Colon (tissue), 2 donors: ENCODE results near the gene SLAMF1.
"Not testable (repeated sequence)": the region's sequence is repeated elsewhere in the genome, so short reads cannot be mapped to it uniquely, and the experiment has no call there.

Experiments used
- FAIRE-seq: peaks from 2 replicates; lab custom pipeline; 2012; peaks lifted over from hg19 to GRCh38; lab: Jason Lieb, UNC
- donor health status: control.
- donor health status: control.

SLAMF1 gene

DNA sequence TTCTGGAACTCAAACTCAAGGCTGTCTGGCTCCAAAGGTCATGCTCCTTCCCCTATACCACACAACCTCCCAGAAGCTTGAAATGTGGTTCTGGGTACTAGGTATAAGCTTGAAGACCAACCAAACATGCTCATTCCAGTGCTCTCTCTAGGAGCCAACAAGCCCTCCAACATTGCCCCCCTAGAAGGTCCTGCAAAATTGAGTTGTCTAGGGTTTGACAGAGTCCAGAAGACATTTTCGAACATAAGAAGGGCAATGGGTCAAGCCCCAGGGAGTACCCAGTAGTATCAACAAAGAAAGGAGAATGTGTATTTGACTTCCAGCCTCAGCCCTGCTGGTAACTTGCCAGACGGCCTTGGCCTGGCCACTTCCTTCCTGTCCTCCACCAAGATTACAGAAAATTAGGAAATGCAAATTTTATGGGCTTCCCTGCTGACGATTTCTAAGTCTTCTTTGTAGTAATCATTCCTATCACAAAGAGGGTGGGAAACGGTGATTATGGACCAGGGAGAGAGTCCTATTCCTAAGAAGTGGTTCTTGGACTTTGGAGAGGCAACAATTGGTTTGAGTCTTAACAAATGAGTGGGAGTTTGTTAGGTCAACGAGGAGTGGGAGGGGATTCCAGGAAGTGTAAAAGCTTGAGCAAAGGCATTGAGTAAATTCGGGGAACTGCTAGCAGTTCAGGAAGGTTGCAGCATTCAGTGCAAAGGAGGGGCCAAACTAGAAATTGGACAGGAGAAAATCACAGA, 18.7 kb upstream of the SLAMF1 start:
- no peak for FAIRE-seq

GRCh38 chr1:160664573-160665051, 17.8 kb upstream of the SLAMF1 start:
- no peak for FAIRE-seq

GRCh38 chr1:160662910-160663309, 16.1 kb upstream of the SLAMF1 start:
- FAIRE-seq, result no peak

DNA sequence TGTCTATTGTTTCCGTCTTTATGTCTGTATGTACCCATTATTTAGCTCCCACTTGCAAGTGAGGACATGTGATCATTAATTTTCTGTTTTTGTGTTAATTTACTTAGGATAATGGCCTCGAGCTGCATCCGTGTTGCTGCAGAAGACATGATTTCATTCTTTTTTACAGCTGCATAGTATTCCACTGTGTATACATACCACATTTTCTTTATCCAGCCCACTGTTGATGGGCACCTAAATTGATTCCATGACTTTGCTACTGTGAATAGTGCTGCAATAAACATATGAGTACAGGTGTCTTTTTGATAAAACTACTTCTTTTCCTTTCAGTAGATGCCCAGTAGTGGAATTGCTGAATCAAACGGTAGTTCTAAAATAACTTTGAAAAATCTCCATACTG, 12.7 kb upstream of the SLAMF1 start:
- FAIRE-seq, result no peak

DNA sequence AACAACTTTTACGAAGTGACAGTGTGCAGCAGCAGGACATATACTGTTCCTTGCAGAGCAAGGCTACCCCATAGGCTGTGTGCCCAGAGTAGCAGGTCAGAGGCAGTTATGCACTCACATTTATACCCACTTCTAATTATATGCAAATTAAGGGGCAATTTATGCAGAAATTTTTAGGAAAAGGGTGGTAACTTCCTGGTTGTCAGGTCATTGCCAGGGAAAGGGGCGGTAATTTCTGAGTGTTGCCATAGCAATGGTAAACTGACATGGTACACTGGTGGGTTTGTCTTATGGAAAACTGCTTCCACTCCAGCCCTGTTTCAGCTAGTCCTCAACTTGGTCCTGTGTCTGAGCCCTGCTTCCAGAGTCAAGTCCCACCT, 12.0 kb upstream of the SLAMF1 start:
- FAIRE-seq, result no peak

DNA sequence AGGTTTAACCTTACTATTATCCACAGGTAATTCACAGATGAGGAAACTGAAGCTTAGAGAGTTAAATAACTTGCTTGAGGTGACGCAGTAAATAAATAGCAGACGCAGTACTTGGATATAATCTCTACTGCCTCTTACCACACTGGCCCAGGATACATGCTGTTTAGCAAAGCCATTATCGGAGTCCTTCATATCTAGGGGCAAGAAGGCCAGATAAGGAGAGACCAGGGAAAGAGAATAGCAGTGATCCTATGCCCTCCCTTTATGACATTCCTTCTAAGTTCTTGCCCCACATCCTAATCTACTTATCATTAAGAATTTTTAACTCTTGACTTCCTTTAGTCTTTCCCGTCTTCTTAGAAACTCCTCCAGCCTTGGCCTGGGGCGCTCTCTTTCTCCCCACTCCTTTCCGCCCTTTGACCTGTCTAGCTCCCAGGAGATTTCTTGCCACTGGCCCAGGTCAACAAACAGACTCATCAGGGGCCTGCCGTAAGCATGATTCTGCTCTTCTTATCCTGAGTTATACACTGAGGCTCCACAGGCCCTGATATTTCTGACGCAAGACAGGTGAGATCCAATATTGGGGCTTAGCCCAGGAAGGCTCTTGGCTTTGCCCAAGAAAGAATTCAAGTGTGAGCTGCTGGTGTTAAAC, 11.4 kb upstream of the SLAMF1 start:
- no peak for FAIRE-seq

DNA sequence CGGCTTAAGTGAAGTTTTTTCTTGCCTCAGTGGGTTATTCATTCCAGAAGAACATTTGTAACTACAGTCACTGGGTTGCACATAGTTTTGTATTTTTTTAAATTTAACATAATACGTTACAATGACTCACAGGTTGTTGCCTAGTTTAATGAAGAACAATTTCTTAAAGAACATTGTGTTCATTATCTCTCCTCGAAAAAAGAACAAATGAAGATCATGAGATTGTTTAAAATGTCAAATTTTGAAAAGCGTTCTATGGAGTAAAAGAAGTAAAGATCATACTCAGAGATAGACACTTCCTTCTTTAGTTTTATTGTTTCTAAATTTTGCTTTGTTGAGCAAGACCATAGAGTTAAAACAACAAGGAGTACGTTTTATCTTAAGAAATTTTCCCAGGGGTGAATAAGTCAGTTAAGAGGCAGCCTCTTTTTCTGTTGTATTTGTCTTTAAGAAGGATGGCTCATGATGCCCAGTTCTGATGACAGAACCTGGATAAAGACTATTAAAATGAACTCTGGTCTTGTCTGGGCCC, 10.5 kb upstream of the SLAMF1 start:
- no peak for FAIRE-seq

GRCh38 chr1:160656737-160657136, 9.9 kb upstream of the SLAMF1 start:
- FAIRE-seq, result no peak

DNA sequence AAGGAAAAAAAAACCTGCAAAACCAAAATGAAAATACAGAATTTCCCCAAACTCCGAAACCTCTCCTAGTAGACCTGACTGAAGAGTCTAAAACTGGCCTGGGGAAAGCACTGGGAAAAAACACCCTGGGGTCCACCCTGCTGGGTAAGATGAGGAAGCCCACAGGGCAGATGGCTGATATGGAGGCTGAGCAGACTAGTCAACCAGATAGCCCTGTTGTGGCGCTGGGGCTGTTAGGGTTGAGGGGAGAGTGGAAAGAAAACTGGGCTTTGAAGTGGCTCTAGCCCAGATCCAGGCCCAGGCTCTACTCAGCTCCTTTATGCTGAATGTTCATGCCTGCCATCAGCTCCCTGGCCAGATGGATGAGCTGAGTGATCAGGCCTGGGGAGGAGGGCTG, 6.8 kb upstream of the SLAMF1 start:
- FAIRE-seq, result no peak

DNA sequence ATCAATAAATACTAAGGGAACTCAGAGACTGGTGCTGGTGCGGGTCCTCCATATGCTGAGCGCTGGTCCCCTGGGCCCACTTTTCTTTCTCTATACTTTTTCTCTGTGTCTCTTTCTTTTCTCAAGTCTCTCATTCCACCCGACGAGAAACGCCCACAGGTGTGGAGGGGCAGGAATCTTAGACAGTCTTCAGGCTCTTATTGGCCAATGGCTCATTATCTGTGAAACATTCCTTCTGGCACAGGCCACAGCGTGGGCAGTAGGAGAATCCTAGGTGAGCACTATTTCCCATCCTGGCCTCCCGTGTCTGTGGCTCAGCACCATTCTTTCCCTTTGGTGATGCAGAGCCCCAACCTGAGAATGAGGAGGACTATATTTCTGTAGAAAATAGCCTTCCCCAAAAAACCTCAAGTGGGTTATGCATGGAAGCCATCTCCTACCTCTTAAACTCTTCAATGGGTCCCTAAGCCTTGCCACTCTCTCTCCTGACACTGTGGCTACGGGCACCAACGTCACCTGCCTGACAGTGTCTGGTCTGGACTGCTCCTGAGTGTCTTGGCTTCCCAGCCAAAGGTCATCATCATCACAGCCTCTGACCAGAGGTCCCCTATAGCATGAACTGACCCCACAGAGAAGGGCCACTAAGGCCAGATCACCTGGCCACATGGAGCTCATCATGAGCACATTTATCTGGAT, 6.2 kb upstream of the SLAMF1 start:
- no peak for FAIRE-seq

DNA sequence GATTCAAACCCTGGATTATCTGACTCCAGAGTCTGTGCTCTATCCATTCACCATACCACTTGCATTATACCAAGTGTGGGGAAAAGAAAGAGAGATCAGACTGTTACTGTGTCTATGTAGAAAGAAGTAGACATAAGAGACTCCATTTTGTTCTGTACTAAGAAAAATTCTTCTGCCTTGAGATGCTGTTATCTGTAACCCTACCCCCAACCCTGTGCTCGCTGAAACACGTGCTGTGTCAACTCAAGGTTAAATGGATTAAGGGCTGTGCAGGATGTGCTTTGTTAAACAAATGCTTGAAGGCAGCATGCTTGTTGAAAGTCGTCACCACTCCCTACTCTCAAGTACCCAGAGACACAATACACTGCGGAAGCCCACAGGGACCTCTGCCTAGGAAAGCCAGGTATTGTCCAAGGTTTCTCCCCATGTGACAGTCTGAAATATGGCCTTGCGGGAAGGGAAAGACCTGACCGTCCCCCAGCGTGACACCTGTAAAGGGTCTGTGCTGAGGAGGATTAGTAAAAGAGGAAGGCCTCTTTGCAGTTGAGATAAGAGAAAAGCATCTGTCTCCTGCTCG, 5.3 kb upstream of the SLAMF1 start:
- not testable (repeated sequence) for FAIRE-seq

DNA sequence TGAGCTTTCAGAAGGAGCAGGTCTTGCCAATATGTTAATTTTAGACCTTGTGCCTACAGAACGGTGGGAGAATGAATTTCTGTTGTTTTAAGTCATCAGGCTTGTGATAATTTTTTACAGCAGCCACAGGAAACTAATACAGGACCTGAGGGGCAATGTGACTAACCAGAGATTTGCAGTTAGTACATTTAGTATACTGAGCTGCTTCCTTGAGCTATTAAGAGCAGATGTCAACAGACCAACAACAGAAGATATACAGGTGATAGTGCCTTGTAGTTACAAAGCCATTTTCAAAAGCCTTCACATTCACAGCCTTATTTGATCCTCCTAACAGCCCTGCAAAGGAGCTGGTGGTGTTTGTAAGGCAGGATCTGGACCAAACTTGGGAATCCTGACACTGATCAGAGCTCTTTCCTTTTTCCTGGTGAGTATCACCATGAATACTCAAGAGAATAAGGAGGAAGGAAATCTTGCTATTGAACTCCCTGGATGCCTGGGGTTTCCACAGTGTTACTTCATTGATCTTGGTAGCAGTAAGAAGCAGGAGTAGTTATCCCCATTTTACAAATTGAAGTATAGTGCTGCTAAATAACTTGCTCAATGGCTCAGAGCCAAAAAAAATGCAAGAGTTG, 4.7 kb upstream of the SLAMF1 start:
- no peak for FAIRE-seq

DNA sequence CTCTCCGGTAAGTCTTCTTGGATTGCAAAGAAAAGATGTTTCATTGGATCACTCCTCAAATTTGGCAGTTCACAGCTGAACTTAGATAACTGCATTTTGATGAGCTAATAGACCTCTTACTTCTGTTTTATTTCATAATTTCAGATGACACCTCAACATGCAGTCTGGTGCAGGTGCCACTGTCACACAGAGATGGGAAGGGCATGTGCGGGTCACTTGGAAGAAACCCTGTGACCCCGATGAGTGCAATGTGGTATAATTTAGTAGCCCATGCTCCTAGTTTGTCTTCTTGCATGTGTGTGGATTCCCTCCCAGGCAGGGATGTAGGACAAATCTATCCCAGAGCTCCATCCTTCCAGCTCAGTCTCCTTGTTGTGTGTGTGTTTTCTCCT, 481 bp upstream of the SLAMF1 start:
- FAIRE-seq, result no peak

- FAIRE-seq, result no peak
Measured at GRCh38 chr1:160646180-160646579, 664 bp downstream of the SLAMF1 start.

DNA sequence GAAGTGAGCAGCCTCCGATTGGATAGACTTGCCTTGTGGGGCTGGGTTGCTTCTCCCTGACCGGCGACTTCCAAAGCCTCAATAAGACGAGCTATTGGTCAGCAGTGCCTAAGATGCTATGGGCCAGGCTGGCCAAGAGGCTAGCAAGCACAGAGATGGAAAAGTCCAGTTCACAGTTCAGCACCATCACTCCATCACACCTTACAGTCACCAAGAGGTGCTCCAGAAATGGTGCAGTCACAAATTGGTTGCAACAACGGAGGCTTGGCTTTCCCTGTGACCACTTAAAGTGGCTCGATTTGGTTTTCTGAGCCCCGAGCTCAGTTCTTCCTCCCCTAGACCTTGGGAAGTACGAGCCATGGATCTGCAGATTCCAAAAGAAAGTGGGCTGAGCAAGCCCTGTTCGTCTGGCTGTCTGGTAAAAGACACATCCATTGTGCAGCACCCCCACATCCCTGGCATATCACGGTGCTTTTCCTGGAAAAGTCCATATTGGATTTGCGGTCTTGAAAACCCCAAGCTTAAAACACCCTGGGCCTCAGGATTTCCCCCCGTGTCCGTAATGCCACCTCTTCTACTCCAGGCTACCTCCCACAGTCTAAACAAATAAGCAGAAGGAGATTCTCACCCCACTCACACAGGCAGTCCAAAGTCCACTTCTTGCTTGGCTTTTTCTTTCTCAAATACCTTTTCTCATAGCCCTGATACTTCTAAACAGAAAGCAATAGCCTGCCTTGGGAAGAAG, 1.3 kb downstream of the SLAMF1 start:
- no peak for FAIRE-seq

DNA sequence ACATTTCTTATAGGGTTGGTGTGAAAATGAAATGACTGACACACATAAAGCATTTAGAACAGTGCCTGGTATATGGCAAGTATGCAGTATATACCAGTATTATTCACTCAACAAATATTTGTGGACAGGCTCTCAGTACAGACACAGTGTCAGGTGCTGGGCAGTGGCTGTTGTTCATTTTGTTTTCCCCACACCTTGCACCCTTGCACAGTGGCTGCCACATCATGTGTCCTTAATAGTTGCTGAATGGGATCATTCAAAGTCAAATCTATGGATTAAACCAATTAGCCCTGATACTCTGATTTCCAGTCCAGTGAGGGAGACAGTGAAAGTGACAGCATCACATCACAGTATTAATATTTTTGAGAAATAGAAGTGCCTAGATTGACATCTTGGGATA, 2.4 kb downstream of the SLAMF1 start:
- FAIRE-seq, result no peak

DNA sequence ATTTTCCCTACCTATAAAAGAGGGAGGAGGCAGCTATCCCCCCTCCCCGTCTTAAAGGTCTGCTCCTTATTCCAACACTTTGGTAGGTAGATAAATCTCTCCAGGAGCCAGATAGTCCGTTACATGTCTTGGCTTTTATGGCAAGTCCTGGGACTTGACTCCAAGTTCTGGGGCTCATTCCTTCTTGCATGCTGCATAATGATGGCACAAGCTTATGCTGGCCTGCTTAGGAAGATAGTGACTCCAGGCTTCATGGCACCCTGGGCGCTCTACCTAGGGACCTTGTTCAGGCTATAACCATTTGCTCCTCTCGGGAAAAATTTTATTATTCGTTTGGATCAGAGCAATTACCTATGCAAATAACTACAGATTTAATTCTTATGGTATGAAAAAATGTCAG, 3.7 kb downstream of the SLAMF1 start:
- FAIRE-seq, result no peak

- no peak for FAIRE-seq
Measured at GRCh38 chr1:160642281-160642644, 4.6 kb downstream of the SLAMF1 start.

GRCh38 chr1:160641323-160642280, 5.2 kb downstream of the SLAMF1 start:
- FAIRE-seq, result no peak

DNA sequence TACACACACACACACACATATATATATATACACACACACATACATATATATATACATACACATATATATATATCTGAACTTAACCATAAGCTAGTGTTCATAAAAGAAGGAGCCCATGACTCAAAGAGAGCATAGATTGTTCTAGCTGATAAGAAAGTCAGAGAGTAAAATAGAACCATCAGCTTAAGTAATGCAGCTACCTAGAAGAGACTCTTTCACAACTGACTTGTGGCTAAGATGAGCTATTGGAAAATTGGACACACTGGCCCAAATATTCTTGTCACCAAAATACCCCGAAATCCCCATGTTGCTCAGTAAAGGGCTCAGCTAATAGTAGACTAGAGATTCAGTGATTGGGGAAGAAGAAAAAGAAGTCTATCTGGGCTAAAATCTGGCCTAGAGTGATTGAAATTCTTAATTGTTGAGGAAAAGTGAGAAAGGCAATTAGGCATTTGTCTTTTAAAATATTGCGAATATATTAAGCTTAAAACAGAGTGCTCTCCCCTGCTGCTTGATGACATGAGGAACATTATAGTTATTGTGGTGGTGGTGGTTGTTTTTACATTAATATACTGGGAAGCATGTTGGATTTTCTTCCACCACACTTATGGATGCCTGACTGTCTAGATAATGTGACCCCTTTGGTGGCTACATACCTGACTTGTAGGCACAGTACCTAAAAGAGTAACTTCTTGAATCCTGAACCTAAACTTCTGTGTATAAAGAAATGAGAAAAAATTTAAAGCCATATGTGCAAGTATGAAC, 6.3 kb downstream of the SLAMF1 start:
- FAIRE-seq, result no peak
